ENCODE data around the gene AKAP1. TPM values are rescaled to one million over a fixed set of nuclear protein-coding genes. Genes with fewer than 3 reads are reported as not detected.
"Not testable (repeated sequence)": the region's sequence is repeated elsewhere in the genome, so short reads cannot be mapped to it uniquely, and the experiment has no call there.

The AKAP1 gene
- total RNA-seq, 2 experiments from 2014 or later = 27.3 to 28.6 TPM

GRCh38 chr17:57099165-57099564 lies 14.1 kb downstream of the AKAP1 start:
- ChIA-PET CTCF (no interaction called here), POLR2A (no interaction called here)
- no peaks in the 10 kb centered on the region for H3K9me3 Mint-ChIP-seq
- peaks cover 24% of the 10 kb centered on the region for H3K4me1 Mint-ChIP-seq (ENCODE audit: low read depth)
- intact Hi-C loops (cut with micrococcal nuclease) = no loop called here
- no peak overlapping the region for H3K27ac Mint-ChIP-seq
- H3K27me3 Mint-ChIP-seq = no peaks in the 10 kb centered on the region
- H3K36me3 Mint-ChIP-seq (ENCODE audit: low read depth) = peaks cover 4% of the 10 kb centered on the region
- TF ChIP-seq CTCF (IDR thresholded peaks at IDR 0.05) = no peak
- ATAC-seq (no peak), DNase-seq (no peak)
- no peak overlapping the region for H3K4me3 Mint-ChIP-seq

GRCh38 chr17:57102122-57102521 lies 17.1 kb downstream of the AKAP1 start:
- CTCF ChIA-PET = interaction anchor here (0.6 kb wide), 1 partner anchor 129 kb away, joined by 3 read pairs; no protein-coding TSS in a partner anchor
- Mint-ChIP-seq H3K9me3 (no peaks in the 10 kb centered on the region), H3K4me1 (ENCODE audit: low read depth) (peaks cover 17% of the 10 kb centered on the region), H3K36me3 (ENCODE audit: low read depth) (peaks cover 4% of the 10 kb centered on the region), H3K27me3 (no peaks in the 10 kb centered on the region), H3K27ac (no peak overlapping the region), H3K4me3 (no peak overlapping the region)
- ATAC-seq = no peak
- intact Hi-C loops (cut with micrococcal nuclease) = no loop called here
- POLR2A ChIA-PET = no interaction called here
- no peak for DNase-seq
- no peak for TF ChIP-seq CTCF (IDR thresholded peaks at IDR 0.05)

- POLR2A ChIA-PET; H3K27ac Mint-ChIP-seq; H3K36me3 Mint-ChIP-seq (ENCODE audit: low read depth); H3K4me3 Mint-ChIP-seq; H3K27me3 Mint-ChIP-seq; DNase-seq; CTCF ChIA-PET; H3K9me3 Mint-ChIP-seq; ATAC-seq; intact Hi-C loops (cut with micrococcal nuclease): not testable (repeated sequence)
- peaks cover 17% of the 10 kb centered on the region for H3K4me1 Mint-ChIP-seq (ENCODE audit: low read depth)
Measured at GRCh38 chr17:57102660-57103059, 17.6 kb downstream of the AKAP1 start.

GRCh38 chr17:57104461-57105175 lies 19.6 kb downstream of the AKAP1 start:
- Mint-ChIP-seq H3K36me3 (ENCODE audit: low read depth) (peaks cover 5% of the 10 kb centered on the region), H3K4me1 (ENCODE audit: low read depth) (peaks cover 10% of the 10 kb centered on the region), H3K4me3 (no peak overlapping the region), H3K9me3 (no peaks in the 10 kb centered on the region), H3K27ac (no peak overlapping the region), H3K27me3 (no peaks in the 10 kb centered on the region)
- intact Hi-C loops (cut with micrococcal nuclease) = no loop called here
- POLR2A ChIA-PET = no interaction called here
- DNase-seq (no peak), ATAC-seq (no peak)
- CTCF ChIA-PET = interaction anchor here (1.7 kb wide), 1 partner anchor 10 kb away, joined by 5 read pairs; no protein-coding TSS in a partner anchor
- no peak for TF ChIP-seq CTCF (IDR thresholded peaks at IDR 0.05)

- Mint-ChIP-seq H3K4me3 (no peak overlapping the region), H3K36me3 (ENCODE audit: low read depth) (peaks cover 5% of the 10 kb centered on the region), H3K4me1 (ENCODE audit: low read depth) (peaks cover 9% of the 10 kb centered on the region), H3K9me3 (no peaks in the 10 kb centered on the region), H3K27ac (no peak overlapping the region), H3K27me3 (no peaks in the 10 kb centered on the region)
- DNase-seq (no peak), ATAC-seq (no peak)
- intact Hi-C loops (cut with micrococcal nuclease) = no loop called here
- POLR2A ChIA-PET = interaction anchor here (1.2 kb wide), 1 partner anchor 8 kb away, joined by 3 read pairs; no protein-coding TSS in a partner anchor
- CTCF ChIA-PET = interaction anchor here (0.8 to 1.6 kb wide), 3 partner anchors 8 to 138 kb away, joined by 3 to 4 read pairs (median 3); no protein-coding TSS in a partner anchor
- no peak for TF ChIP-seq CTCF (IDR thresholded peaks at IDR 0.05)
Measured at GRCh38 chr17:57105591-57105990, 20.5 kb downstream of the AKAP1 start.
